Osteocyte (in vitro differentiated cells): Measurements from ENCODE around the gene HOXB13. TPM values are rescaled to one million over a fixed set of nuclear protein-coding genes. Genes with fewer than 3 reads are reported as not detected.
A peak's percentile ranks its signal among the peaks of the same experiment; 100 is the strongest.

Experiments used
- DNase-seq: peaks from one replicate; pipeline ENCODE4 v3.0.0; 2021; ENCODE audit warnings: mixed read lengths; ENCODE audit not compliant: unreplicated experiment; ENCODE audit errors: extremely low spot score
- H3K27ac Mint-ChIP-seq: one replicate; pipeline ENCODE4 v1.8.0; 2021; ENCODE audit warnings: mild to moderate bottlenecking, mixed read lengths; ENCODE audit not compliant: unreplicated experiment
- H3K27me3 Mint-ChIP-seq: one replicate; pipeline ENCODE4 v1.8.0; 2021; ENCODE audit warnings: mixed read lengths; ENCODE audit not compliant: unreplicated experiment
- H3K36me3 Mint-ChIP-seq: one replicate; pipeline ENCODE4 v1.8.0; 2021; ENCODE audit warnings: mixed read lengths; ENCODE audit not compliant: unreplicated experiment
- H3K4me1 Mint-ChIP-seq: one replicate; pipeline ENCODE4 v1.8.0; 2021; ENCODE audit warnings: mixed read lengths; ENCODE audit not compliant: unreplicated experiment
- H3K4me3 Mint-ChIP-seq: one replicate; pipeline ENCODE4 v1.8.0; 2021; ENCODE audit warnings: mild to moderate bottlenecking, moderate library complexity, mixed read lengths; ENCODE audit not compliant: unreplicated experiment
- H3K9me3 Mint-ChIP-seq: one replicate; pipeline ENCODE4 v1.8.0; 2021; ENCODE audit warnings: mixed read lengths; ENCODE audit not compliant: unreplicated experiment
- CTCF ChIP-seq: fragments of 200-600 bp; sonication (generic); IDR thresholded peaks from 2 replicates; pipeline ENCODE4 v1.5.0; 2021; ENCODE audit warnings: antibody characterized with exemption, mild to moderate bottlenecking, moderate library complexity
- microRNA-seq: library from miRNA; unstranded; fragments of <30 nt; microRNA quantifications from one replicate; pipeline ENCODE4 v1.1.0, GENCODE V29; 2020; ENCODE audit not compliant: unreplicated experiment
- total RNA-seq: library from RNA; stranded (reverse); gene quantifications from 2 replicates; pipeline ENCODE4 v1.2.1, GENCODE V29; 2021

The HOXB13 gene
- total RNA-seq, 1 donor from 2014 or later: not detected

GRCh38 chr17:48679385-48680096 is 49.0 kb downstream of the HOXB13 start:
- no peak for DNase-seq
- Mint-ChIP-seq H3K4me3 (no peak overlapping the region), H3K27ac (no peak overlapping the region), H3K27me3 (peaks cover 57% of the 10 kb centered on the region), H3K9me3 (no peaks in the 10 kb centered on the region), H3K36me3 (no peaks in the 10 kb centered on the region), H3K4me1 (no peaks in the 10 kb centered on the region)
- no peak for TF ChIP-seq CTCF

- peak; percentile 90 for TF ChIP-seq CTCF
- peak; percentile 88 for DNase-seq
- Mint-ChIP-seq H3K4me1 (no peaks in the 10 kb centered on the region), H3K4me3 (no peak overlapping the region), H3K36me3 (no peaks in the 10 kb centered on the region), H3K27ac (no peak overlapping the region), H3K9me3 (no peaks in the 10 kb centered on the region), H3K27me3 (peaks cover 64% of the 10 kb centered on the region)
Measured at GRCh38 chr17:48678141-48678971, 50.2 kb downstream of the HOXB13 start.

GRCh38 chr17:48676963-48677558 is 51.5 kb downstream of the HOXB13 start:
- Mint-ChIP-seq H3K9me3 (no peaks in the 10 kb centered on the region), H3K36me3 (no peaks in the 10 kb centered on the region), H3K4me3 (no peak overlapping the region), H3K27ac (no peak overlapping the region), H3K4me1 (no peaks in the 10 kb centered on the region), H3K27me3 (peaks cover 65% of the 10 kb centered on the region)
- DNase-seq: peak; percentile 36
- no peak for TF ChIP-seq CTCF

Small RNA genes within 50 kb of the gene (microRNA-seq; reads per million reads assigned to microRNA genes)
- gene MIR3185: not detected

Other genes with a start within 250 kb of the HOXB13 start
- not detected in 2 replicates for gene HOXB1, start 197.7 kb downstream of the HOXB13 start, total RNA-seq
- not detected in 2 replicates for gene HOXB2, start 183.6 kb downstream of the HOXB13 start, total RNA-seq
- gene HOXB4, start 150.4 kb downstream of the HOXB13 start, total RNA-seq: not detected in 2 replicates
- gene HOXB3, start 138.5 kb downstream of the HOXB13 start, total RNA-seq: 0.46 TPM in 1 of 2 replicates, not detected in the other
- not detected in 2 replicates for gene HOXB5, start 135.0 kb downstream of the HOXB13 start, total RNA-seq
- not detected in 2 replicates for gene HOXB6, start 123.8 kb downstream of the HOXB13 start, total RNA-seq
- gene HOXB7, start 117.7 kb downstream of the HOXB13 start, total RNA-seq: not detected in 2 replicates
- gene HOXB8, start 113.5 kb downstream of the HOXB13 start, total RNA-seq: not detected in 2 replicates
- not detected in 2 replicates for gene HOXB9, start 102.4 kb downstream of the HOXB13 start, total RNA-seq
- gene PRAC1, start 6.2 kb downstream of the HOXB13 start, total RNA-seq: not detected in 2 replicates
- gene PRAC2, start 5.6 kb downstream of the HOXB13 start, total RNA-seq: not detected in 2 replicates
- gene TTLL6, start 88.5 kb upstream of the HOXB13 start, total RNA-seq: not detected in 2 replicates
- 94.4 and 102 TPM in 2 replicates for gene CALCOCO2, start 102.3 kb upstream of the HOXB13 start, total RNA-seq
- 42.3 and 44.2 TPM in 2 replicates for gene ATP5MC1, start 164.0 kb upstream of the HOXB13 start, total RNA-seq
- gene UBE2Z, start 179.7 kb upstream of the HOXB13 start, total RNA-seq: 100 and 102 TPM in 2 replicates
- 125 and 135 TPM in 2 replicates for gene SNF8, start 216.1 kb upstream of the HOXB13 start, total RNA-seq
- gene GIP, start 239.8 kb upstream of the HOXB13 start, total RNA-seq: not detected in 2 replicates